LNCAP (cell line): ENCODE data around the gene HTR6.

Source experiments
- CTCF ChIP-seq: fragments of 450-650 bp; IDR thresholded peaks from 2 replicates; pipeline ENCODE4 v1.5.1; 2017; ENCODE audit warnings: mild to moderate bottlenecking

Gene HTR6

DNA sequence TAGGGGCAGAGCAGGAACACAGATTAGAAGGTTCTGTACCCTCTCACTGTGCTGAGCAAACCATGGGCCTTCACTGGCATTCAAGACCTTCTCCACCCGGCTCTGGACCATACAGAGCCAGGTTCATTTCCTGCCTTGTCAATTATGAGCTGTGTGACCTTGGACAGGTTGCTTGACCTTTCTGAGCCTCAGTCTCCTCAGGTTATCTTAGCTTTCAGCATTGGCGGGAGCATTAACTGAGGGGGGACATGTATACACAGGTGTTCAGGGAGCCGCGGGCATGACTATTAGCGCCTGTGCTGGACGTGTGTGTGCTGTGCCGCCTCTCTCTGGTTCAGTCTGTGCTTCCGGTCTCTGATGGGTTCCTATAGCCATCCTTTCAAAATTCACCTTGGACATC lies 32.1 kb downstream of the HTR6 start:
- no peak for TF ChIP-seq CTCF

DNA sequence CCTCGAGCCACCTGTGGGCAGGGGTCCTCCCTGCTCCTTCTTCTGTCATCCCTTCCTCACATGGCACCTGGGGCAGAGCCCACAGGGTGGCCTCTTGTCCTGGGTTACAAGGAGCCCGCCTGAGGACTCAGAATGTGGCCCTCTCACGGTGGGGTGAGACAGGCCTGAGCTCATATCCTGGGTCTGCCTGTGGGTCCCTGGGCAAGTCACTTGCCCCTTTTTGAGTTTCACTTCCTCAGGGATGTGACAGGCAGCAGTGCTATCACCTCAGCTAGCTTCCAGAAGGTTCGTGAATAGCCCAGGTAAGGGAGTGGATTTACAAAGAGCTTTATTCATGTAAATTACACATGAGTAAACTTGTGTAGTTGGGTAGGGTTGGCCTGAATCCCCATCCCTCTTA lies 33.5 kb downstream of the HTR6 start:
- TF ChIP-seq CTCF: no peak

DNA sequence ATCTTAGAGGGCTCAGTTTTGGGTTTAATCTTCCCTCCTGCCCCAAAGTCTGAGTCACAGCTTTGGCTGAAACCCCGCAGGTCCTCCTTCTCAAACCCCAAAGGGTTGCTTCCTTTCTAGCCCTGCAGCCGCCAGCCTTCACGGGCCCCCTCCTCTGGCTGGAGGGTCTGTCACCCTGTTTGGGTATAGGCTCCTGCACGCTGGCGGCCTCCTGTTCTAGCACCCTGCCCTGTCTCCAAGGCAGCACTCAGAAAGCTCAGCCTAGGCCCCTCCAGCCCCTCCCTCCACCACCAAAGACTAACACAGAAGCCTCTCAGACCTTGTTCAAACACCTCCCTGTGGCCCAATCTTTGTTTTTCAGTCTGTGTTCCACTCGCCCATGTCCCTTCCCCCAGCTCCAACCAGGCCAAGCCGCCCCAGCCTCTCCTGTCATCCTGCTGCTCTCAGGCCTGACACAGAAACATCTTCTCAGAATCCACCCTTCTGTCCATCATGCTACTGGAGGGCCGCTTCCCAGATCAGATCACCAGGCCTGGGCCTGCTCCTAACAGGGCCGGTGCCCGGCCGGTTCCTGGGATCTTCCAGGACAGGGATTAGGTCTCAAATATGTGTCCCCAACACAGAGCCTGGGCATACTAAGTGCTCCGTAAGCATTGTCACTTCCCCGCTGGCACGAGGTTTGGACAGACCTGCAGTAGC lies 35.6 kb downstream of the HTR6 start:
- TF ChIP-seq CTCF: no peak

DNA sequence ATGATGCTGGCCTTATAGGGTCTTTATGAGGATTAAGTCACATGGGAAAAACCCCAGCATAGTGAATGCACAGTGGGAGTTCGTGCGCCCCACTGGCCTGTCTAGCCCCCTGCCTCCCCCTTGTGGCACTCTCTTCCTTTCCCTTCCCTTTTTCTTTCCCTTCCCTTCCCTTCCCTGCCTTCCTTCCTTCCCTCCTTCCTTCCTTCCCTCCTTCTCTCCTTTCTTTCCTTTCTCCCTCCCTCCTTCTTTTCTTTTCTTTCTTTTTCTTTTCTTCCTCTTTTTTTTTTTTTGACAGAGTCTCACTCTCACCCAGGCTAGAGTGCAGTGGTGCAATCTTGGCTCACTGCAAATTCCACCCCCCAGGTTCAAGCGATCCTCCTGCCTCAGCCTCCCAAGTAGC lies 38.6 kb downstream of the HTR6 start:
- TF ChIP-seq CTCF: no peak

GRCh38 chr1:19704247-19705113 lies 39.8 kb downstream of the HTR6 start:
- peak; percentile 64 for TF ChIP-seq CTCF

DNA sequence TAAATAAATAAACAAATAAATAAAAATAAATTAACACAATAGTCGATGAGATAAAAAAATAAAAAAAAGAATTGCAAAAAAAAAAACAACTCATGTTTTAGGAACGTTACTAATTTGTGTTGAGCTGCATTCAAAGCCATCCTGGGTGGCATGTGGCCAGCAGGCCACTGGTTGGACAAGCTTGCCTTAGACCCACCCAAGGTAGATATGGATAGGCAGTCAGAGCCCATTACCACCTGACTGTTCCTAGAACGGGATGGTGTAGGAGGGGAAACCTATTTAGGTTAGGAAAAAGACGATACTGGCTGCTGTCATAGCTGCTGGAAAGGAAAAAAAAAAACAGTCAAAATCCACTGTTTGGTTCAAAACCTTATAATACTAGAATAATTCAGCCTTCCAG lies 40.8 kb downstream of the HTR6 start:
- no peak for TF ChIP-seq CTCF

- no peak for TF ChIP-seq CTCF
Measured at GRCh38 chr1:19706136-19706535, 41.5 kb downstream of the HTR6 start.
